ENCODE results near the gene FAM163A. TPM values are rescaled to one million over a fixed set of nuclear protein-coding genes. Genes with fewer than 3 reads are reported as not detected.

Gene FAM163A
- total RNA-seq, 2 donors from 2014 or later = 1.1 TPM; not detected in 1

DNA sequence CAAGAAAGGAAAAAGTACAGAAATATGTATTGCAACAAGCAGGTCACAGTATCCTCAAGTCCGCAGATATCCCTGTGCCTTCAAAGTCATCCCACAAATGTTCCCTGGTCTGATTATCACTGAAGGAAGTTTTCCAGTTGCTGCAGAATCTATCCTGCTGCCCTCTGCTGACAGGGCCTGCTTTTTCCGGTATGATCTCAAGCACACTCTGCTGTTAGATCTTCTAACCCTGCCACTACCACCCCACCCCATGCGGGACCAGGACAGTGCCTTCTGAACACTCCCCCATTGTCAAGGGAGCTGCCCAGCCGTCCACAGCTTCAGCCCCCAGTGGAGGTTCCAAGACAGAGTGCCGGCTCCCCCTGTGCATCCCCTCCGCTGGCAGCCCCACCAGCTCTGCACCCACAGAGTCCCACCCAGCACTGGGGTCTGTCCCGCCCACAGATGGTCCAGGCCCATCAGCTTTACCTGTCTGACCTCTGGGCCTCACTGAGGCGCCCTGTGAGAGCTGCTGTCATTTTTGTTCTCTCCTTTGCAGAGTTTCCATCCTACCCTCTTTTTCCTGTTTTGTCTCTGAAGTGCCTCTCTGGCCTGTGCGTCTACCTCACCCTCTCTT is 27.9 kb downstream of the FAM163A start:
- Histone ChIP-seq H3K27me3 (replicated peaks; ENCODE audit: insufficient read depth) (no peaks in the 10 kb centered on the region), H3K36me3 (no peaks in the 10 kb centered on the region), H3K27ac (no peak overlapping the region), H3K4me1 (replicated peaks) (no peaks in the 10 kb centered on the region), H3K9me3 (no peaks in the 10 kb centered on the region), H3K4me3 (no peak overlapping the region)
- DNase-seq (ENCODE audit: low spot score) = no peak
- intact Hi-C loops (cut with DNase I) = no loop called here
- 64% methylated on average over 9 of the region's 9 CpGs for WGBS
- TF ChIP-seq POLR2AphosphoS5 (IDR thresholded peaks at IDR 0.05) = no peak

DNA sequence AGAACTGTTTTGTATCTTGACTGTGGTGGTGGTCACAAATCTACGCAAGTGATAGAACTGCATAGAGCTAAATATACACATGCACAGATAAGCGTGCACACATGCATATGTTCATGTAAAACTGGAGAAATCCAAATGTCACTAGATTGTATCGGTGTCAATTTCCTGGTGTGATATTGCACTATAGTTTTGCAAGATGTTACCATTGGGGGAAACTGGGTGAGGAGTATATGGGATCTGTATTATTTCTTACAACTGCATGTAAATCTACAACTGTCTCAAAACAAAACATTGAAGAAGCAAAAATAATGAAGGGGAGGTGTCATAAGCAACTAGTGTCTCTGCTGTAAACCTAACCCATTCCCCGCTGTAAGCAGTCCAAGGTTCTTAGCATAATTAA is 30.2 kb downstream of the FAM163A start:
- DNase-seq (ENCODE audit: low spot score) = no peak
- Histone ChIP-seq H3K9me3 (no peaks in the 10 kb centered on the region), H3K27me3 (replicated peaks; ENCODE audit: insufficient read depth) (no peaks in the 10 kb centered on the region), H3K36me3 (no peaks in the 10 kb centered on the region), H3K4me3 (no peak overlapping the region), H3K4me1 (replicated peaks) (no peaks in the 10 kb centered on the region), H3K27ac (no peak overlapping the region)
- WGBS = 95% methylated on average over 4 of the region's 4 CpGs
- intact Hi-C loops (cut with DNase I) = no loop called here
- TF ChIP-seq POLR2A (IDR thresholded peaks at IDR 0.05) (no peak), POLR2AphosphoS5 (IDR thresholded peaks at IDR 0.05) (no peak)
- TF ChIP-seq, protein P1, sequence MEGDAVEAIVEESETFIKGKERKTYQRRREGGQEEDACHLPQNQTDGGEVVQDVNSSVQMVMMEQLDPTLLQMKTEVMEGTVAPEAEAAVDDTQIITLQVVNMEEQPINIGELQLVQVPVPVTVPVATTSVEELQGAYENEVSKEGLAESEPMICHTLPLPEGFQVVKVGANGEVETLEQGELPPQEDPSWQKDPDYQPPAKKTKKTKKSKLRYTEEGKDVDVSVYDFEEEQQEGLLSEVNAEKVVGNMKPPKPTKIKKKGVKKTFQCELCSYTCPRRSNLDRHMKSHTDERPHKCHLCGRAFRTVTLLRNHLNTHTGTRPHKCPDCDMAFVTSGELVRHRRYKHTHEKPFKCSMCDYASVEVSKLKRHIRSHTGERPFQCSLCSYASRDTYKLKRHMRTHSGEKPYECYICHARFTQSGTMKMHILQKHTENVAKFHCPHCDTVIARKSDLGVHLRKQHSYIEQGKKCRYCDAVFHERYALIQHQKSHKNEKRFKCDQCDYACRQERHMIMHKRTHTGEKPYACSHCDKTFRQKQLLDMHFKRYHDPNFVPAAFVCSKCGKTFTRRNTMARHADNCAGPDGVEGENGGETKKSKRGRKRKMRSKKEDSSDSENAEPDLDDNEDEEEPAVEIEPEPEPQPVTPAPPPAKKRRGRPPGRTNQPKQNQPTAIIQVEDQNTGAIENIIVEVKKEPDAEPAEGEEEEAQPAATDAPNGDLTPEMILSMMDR (IDR thresholded peaks at IDR 0.05) = no peak

GRCh38 chr1:179774000-179774399 is 30.9 kb downstream of the FAM163A start:
- TF ChIP-seq POLR2A (IDR thresholded peaks at IDR 0.05) (no peak), POLR2AphosphoS5 (IDR thresholded peaks at IDR 0.05) (no peak)
- TF ChIP-seq, protein P1 (IDR thresholded peaks at IDR 0.05) = no peak
- intact Hi-C loops (cut with DNase I) = no loop called here
- H3K9me3 ChIP-seq = no peaks in the 10 kb centered on the region
- H3K36me3 ChIP-seq = no peaks in the 10 kb centered on the region
- H3K27ac ChIP-seq = no peak overlapping the region
- no peaks in the 10 kb centered on the region for H3K4me1 ChIP-seq (replicated peaks)
- H3K4me3 ChIP-seq = no peak overlapping the region
- 94% methylated on average over 2 of the region's 2 CpGs for WGBS
- H3K27me3 ChIP-seq (replicated peaks; ENCODE audit: insufficient read depth) = no peaks in the 10 kb centered on the region
- no peak for DNase-seq (ENCODE audit: low spot score)

- 85% methylated on average over 8 of the region's 8 CpGs for WGBS
- no peaks in the 10 kb centered on the region for H3K27me3 ChIP-seq (replicated peaks; ENCODE audit: insufficient read depth)
- TF ChIP-seq, protein P1 (IDR thresholded peaks at IDR 0.05) = no peak
- TF ChIP-seq POLR2AphosphoS5 (IDR thresholded peaks at IDR 0.05) (no peak), POLR2A (IDR thresholded peaks at IDR 0.05) (no peak)
- intact Hi-C loops (cut with DNase I) = no loop called here
- no peaks in the 10 kb centered on the region for H3K9me3 ChIP-seq
- H3K36me3 ChIP-seq = no peaks in the 10 kb centered on the region
- H3K27ac ChIP-seq = no peak overlapping the region
- no peaks in the 10 kb centered on the region for H3K4me1 ChIP-seq (replicated peaks)
- DNase-seq (ENCODE audit: low spot score) = no peak
- H3K4me3 ChIP-seq = no peak overlapping the region
Measured at GRCh38 chr1:179774566-179774965, 31.5 kb downstream of the FAM163A start.

DNA sequence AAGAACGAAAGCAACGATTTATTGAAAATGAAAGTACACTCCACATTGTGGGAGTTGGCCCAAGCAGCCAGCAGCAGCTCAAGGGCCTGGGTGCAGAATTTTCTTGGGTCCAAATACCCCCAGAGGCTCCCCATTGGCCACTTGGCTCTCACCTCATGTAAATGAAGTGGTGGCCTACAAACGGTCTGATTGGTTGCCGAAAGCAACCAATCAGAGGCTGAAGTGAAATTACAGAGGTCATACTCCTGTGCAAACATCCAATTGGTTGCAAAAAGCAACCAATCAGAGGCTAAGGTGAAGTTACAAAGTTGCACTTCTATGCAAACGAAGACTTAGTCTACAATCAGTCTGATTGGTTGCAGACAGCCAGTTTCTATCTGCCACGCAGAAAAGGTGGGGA is 31.9 kb downstream of the FAM163A start:
- WGBS = 87% methylated on average over 6 of the region's 6 CpGs
- no peak overlapping the region for H3K27ac ChIP-seq
- no peak overlapping the region for H3K4me3 ChIP-seq
- TF ChIP-seq POLR2A (IDR thresholded peaks at IDR 0.05) (no peak), POLR2AphosphoS5 (IDR thresholded peaks at IDR 0.05) (no peak)
- TF ChIP-seq, protein P1 (IDR thresholded peaks at IDR 0.05) = no peak
- H3K4me1 ChIP-seq (replicated peaks) = no peaks in the 10 kb centered on the region
- no peaks in the 10 kb centered on the region for H3K36me3 ChIP-seq
- no peak for DNase-seq (ENCODE audit: low spot score)
- H3K9me3 ChIP-seq = no peaks in the 10 kb centered on the region
- H3K27me3 ChIP-seq (replicated peaks; ENCODE audit: insufficient read depth) = no peaks in the 10 kb centered on the region
- intact Hi-C loops (cut with DNase I) = no loop called here

Measured in prostate gland (tissue), 2 donors.